ENCODE results near the gene TRIM2.

TRIM2 gene

GRCh38 chr4:153223930-153224329 lies 19.7 kb downstream of the TRIM2 start:
- H3K4me1 ChIP-seq (ENCODE audit: control insufficient read depth in 1 of 2, insufficient read depth in 2 of 2, low read length in 2 of 2): peaks cover 7 to 14% of the 10 kb centered on the region in 2 donors
- H3K27ac ChIP-seq (ENCODE audit: low read length): peak overlapping the region; percentile 68
- no peaks in the 10 kb centered on the region for H3K9me3 ChIP-seq (ENCODE audit: control insufficient read depth in 1 of 2, low read length in 2 of 2)
- H3K36me3 ChIP-seq (ENCODE audit: control insufficient read depth in 1 of 2, insufficient read depth in 2 of 2, low read length in 2 of 2): no peaks in the 10 kb centered on the region
- H3K27me3 ChIP-seq (ENCODE audit: low read depth, low read length): no peaks in the 10 kb centered on the region
- H3K4me3 ChIP-seq (ENCODE audit: low read depth in 1 of 2, low read length in 2 of 2): peak overlapping the region; percentile 75 to 86

GRCh38 chr4:153224474-153224873 lies 20.2 kb downstream of the TRIM2 start:
- peaks cover 7 to 14% of the 10 kb centered on the region in 2 donors for H3K4me1 ChIP-seq (ENCODE audit: control insufficient read depth in 1 of 2, insufficient read depth in 2 of 2, low read length in 2 of 2)
- H3K36me3 ChIP-seq (ENCODE audit: control insufficient read depth in 1 of 2, insufficient read depth in 2 of 2, low read length in 2 of 2): no peaks in the 10 kb centered on the region
- peak overlapping the region; percentile 75 to 86 for H3K4me3 ChIP-seq (ENCODE audit: low read depth in 1 of 2, low read length in 2 of 2)
- peak overlapping the region; percentile 68 for H3K27ac ChIP-seq (ENCODE audit: low read length)
- no peaks in the 10 kb centered on the region for H3K9me3 ChIP-seq (ENCODE audit: control insufficient read depth in 1 of 2, low read length in 2 of 2)
- H3K27me3 ChIP-seq (ENCODE audit: low read depth, low read length): no peaks in the 10 kb centered on the region

- no peak overlapping the region for H3K4me3 ChIP-seq (ENCODE audit: low read depth in 1 of 2, low read length in 2 of 2)
- H3K4me1 ChIP-seq (ENCODE audit: control insufficient read depth in 1 of 2, insufficient read depth in 2 of 2, low read length in 2 of 2): peaks cover 7 to 8% of the 10 kb centered on the region in 2 donors
- H3K27ac ChIP-seq (ENCODE audit: low read length): no peak overlapping the region
- H3K36me3 ChIP-seq (ENCODE audit: control insufficient read depth in 1 of 2, insufficient read depth in 2 of 2, low read length in 2 of 2): no peaks in the 10 kb centered on the region
- no peaks in the 10 kb centered on the region for H3K9me3 ChIP-seq (ENCODE audit: control insufficient read depth in 1 of 2, low read length in 2 of 2)
- H3K27me3 ChIP-seq (ENCODE audit: low read depth, low read length): no peaks in the 10 kb centered on the region
Observed at GRCh38 chr4:153227469-153228075, 23.3 kb downstream of the TRIM2 start.

GRCh38 chr4:153228512-153229140 lies 24.4 kb downstream of the TRIM2 start:
- H3K36me3 ChIP-seq (ENCODE audit: control insufficient read depth in 1 of 2, insufficient read depth in 2 of 2, low read length in 2 of 2): no peaks in the 10 kb centered on the region
- H3K27ac ChIP-seq (ENCODE audit: low read length): no peak overlapping the region
- no peaks in the 10 kb centered on the region for H3K9me3 ChIP-seq (ENCODE audit: control insufficient read depth in 1 of 2, low read length in 2 of 2)
- peaks cover 11 to 15% of the 10 kb centered on the region in 2 donors for H3K4me1 ChIP-seq (ENCODE audit: control insufficient read depth in 1 of 2, insufficient read depth in 2 of 2, low read length in 2 of 2)
- no peaks in the 10 kb centered on the region for H3K27me3 ChIP-seq (ENCODE audit: low read depth, low read length)
- no peak overlapping the region for H3K4me3 ChIP-seq (ENCODE audit: low read depth in 1 of 2, low read length in 2 of 2)

- Histone ChIP-seq H3K4me1 (ENCODE audit: control insufficient read depth in 1 of 2, insufficient read depth in 2 of 2, low read length in 2 of 2) (peaks cover 9 to 20% of the 10 kb centered on the region in 2 donors), H3K9me3 (ENCODE audit: control insufficient read depth in 1 of 2, low read length in 2 of 2) (no peaks in the 10 kb centered on the region)
Observed at GRCh38 chr4:153229545-153229944, 25.3 kb downstream of the TRIM2 start.

GRCh38 chr4:153232768-153233167 lies 28.5 kb downstream of the TRIM2 start:
- Histone ChIP-seq H3K4me1 (ENCODE audit: control insufficient read depth in 1 of 2, insufficient read depth in 2 of 2, low read length in 2 of 2) (peaks cover 8 to 19% of the 10 kb centered on the region in 2 donors), H3K27ac (ENCODE audit: low read length) (no peak overlapping the region), H3K9me3 (ENCODE audit: control insufficient read depth in 1 of 2, low read length in 2 of 2) (no peaks in the 10 kb centered on the region), H3K36me3 (ENCODE audit: control insufficient read depth in 1 of 2, insufficient read depth in 2 of 2, low read length in 2 of 2) (no peaks in the 10 kb centered on the region), H3K27me3 (ENCODE audit: low read depth, low read length) (no peaks in the 10 kb centered on the region), H3K4me3 (ENCODE audit: low read depth in 1 of 2, low read length in 2 of 2) (no peak overlapping the region)

More at GRCh38 chr4:153229545-153229944, 25.3 kb downstream of the TRIM2 start:
- Histone ChIP-seq H3K27ac (ENCODE audit: low read length) (no peak overlapping the region), H3K4me3 (ENCODE audit: low read depth in 1 of 2, low read length in 2 of 2) (no peak overlapping the region), H3K27me3 (ENCODE audit: low read depth, low read length) (no peaks in the 10 kb centered on the region), H3K36me3 (ENCODE audit: control insufficient read depth in 1 of 2, insufficient read depth in 2 of 2, low read length in 2 of 2) (no peaks in the 10 kb centered on the region)

GRCh38 chr4:153233761-153234371 lies 29.6 kb downstream of the TRIM2 start:
- peaks cover 8 to 19% of the 10 kb centered on the region in 2 donors for H3K4me1 ChIP-seq (ENCODE audit: control insufficient read depth in 1 of 2, insufficient read depth in 2 of 2, low read length in 2 of 2)
- H3K4me3 ChIP-seq (ENCODE audit: low read depth in 1 of 2, low read length in 2 of 2): no peak overlapping the region

GRCh38 chr4:153234885-153235284 lies 30.6 kb downstream of the TRIM2 start:
- H3K27ac ChIP-seq (ENCODE audit: low read length): no peak overlapping the region
- H3K4me1 ChIP-seq (ENCODE audit: control insufficient read depth in 1 of 2, insufficient read depth in 2 of 2, low read length in 2 of 2): peaks cover 8 to 19% of the 10 kb centered on the region in 2 donors
- H3K36me3 ChIP-seq (ENCODE audit: control insufficient read depth in 1 of 2, insufficient read depth in 2 of 2, low read length in 2 of 2): no peaks in the 10 kb centered on the region
- no peak overlapping the region for H3K4me3 ChIP-seq (ENCODE audit: low read depth in 1 of 2, low read length in 2 of 2)
- H3K27me3 ChIP-seq (ENCODE audit: low read depth, low read length): no peaks in the 10 kb centered on the region
- H3K9me3 ChIP-seq (ENCODE audit: control insufficient read depth in 1 of 2, low read length in 2 of 2): no peaks in the 10 kb centered on the region

More at GRCh38 chr4:153233761-153234371, 29.6 kb downstream of the TRIM2 start:
- no peaks in the 10 kb centered on the region for H3K9me3 ChIP-seq (ENCODE audit: control insufficient read depth in 1 of 2, low read length in 2 of 2)
- no peak overlapping the region for H3K27ac ChIP-seq (ENCODE audit: low read length)
- H3K36me3 ChIP-seq (ENCODE audit: control insufficient read depth in 1 of 2, insufficient read depth in 2 of 2, low read length in 2 of 2): no peaks in the 10 kb centered on the region
- no peaks in the 10 kb centered on the region for H3K27me3 ChIP-seq (ENCODE audit: low read depth, low read length)

GRCh38 chr4:153238135-153238919 lies 34.1 kb downstream of the TRIM2 start:
- H3K9me3 ChIP-seq (ENCODE audit: control insufficient read depth in 1 of 2, low read length in 2 of 2): no peaks in the 10 kb centered on the region
- no peaks in the 10 kb centered on the region for H3K36me3 ChIP-seq (ENCODE audit: control insufficient read depth in 1 of 2, insufficient read depth in 2 of 2, low read length in 2 of 2)
- no peaks in the 10 kb centered on the region for H3K27me3 ChIP-seq (ENCODE audit: low read depth, low read length)
- peaks cover 16 to 18% of the 10 kb centered on the region in 2 donors for H3K4me1 ChIP-seq (ENCODE audit: control insufficient read depth in 1 of 2, insufficient read depth in 2 of 2, low read length in 2 of 2)
- no peak overlapping the region for H3K27ac ChIP-seq (ENCODE audit: low read length)
- H3K4me3 ChIP-seq (ENCODE audit: low read depth in 1 of 2, low read length in 2 of 2): no peak overlapping the region

GRCh38 chr4:153239409-153239808 lies 35.2 kb downstream of the TRIM2 start:
- Histone ChIP-seq H3K36me3 (ENCODE audit: control insufficient read depth in 1 of 2, insufficient read depth in 2 of 2, low read length in 2 of 2) (no peaks in the 10 kb centered on the region), H3K9me3 (ENCODE audit: control insufficient read depth in 1 of 2, low read length in 2 of 2) (no peaks in the 10 kb centered on the region), H3K4me1 (ENCODE audit: control insufficient read depth in 1 of 2, insufficient read depth in 2 of 2, low read length in 2 of 2) (peaks cover 5 to 10% of the 10 kb centered on the region in 2 donors), H3K27ac (ENCODE audit: low read length) (no peak overlapping the region), H3K4me3 (ENCODE audit: low read depth in 1 of 2, low read length in 2 of 2) (no peak overlapping the region), H3K27me3 (ENCODE audit: low read depth, low read length) (no peaks in the 10 kb centered on the region)

GRCh38 chr4:153241295-153241694 lies 37.1 kb downstream of the TRIM2 start:
- Histone ChIP-seq H3K27ac (ENCODE audit: low read length) (no peak overlapping the region), H3K27me3 (ENCODE audit: low read depth, low read length) (no peaks in the 10 kb centered on the region), H3K4me1 (ENCODE audit: control insufficient read depth in 1 of 2, insufficient read depth in 2 of 2, low read length in 2 of 2) (peaks cover 3 to 10% of the 10 kb centered on the region in 2 donors), H3K4me3 (ENCODE audit: low read depth in 1 of 2, low read length in 2 of 2) (no peak overlapping the region), H3K36me3 (ENCODE audit: control insufficient read depth in 1 of 2, insufficient read depth in 2 of 2, low read length in 2 of 2) (no peaks in the 10 kb centered on the region), H3K9me3 (ENCODE audit: control insufficient read depth in 1 of 2, low read length in 2 of 2) (no peaks in the 10 kb centered on the region)

All from muscle layer of duodenum (tissue), 2 donors.